ENCODE data around the gene CD27. TPM values are rescaled to one million over a fixed set of nuclear protein-coding genes. Genes with fewer than 3 reads are reported as not detected.
A peak's percentile ranks its signal among the peaks of the same experiment; 100 is the strongest.

Gene CD27
- 24.3 TPM for total RNA-seq

GRCh38 chr12:6444704-6445688 lies at the start of gene CD27:
Gene CD27, plus strand, starts transcription at chr12:6444955. Its CDS starts 141 bp downstream, at chr12:6445096.
- H3K4me3 ChIP-seq (ENCODE audit: low read length): peak within 1 kb of the TSS; percentile 47
- peaks cover 41% of the 10 kb centered on the region for H3K4me1 ChIP-seq (ENCODE audit: insufficient read depth, low read length)
- H3K9me3 ChIP-seq (ENCODE audit: low read depth, low read length): no peaks in the 10 kb centered on the region
- no peaks in the 10 kb centered on the region for H3K27me3 ChIP-seq (ENCODE audit: insufficient read depth, low read length)

GRCh38 chr12:6396031-6396430 lies 48.7 kb upstream of the CD27 start:
- no peak overlapping the region for H3K4me3 ChIP-seq (ENCODE audit: low read length)
- H3K27me3 ChIP-seq (ENCODE audit: insufficient read depth, low read length): no peaks in the 10 kb centered on the region
- peaks cover 15% of the 10 kb centered on the region for H3K4me1 ChIP-seq (ENCODE audit: insufficient read depth, low read length)
- H3K9me3 ChIP-seq (ENCODE audit: low read depth, low read length): no peaks in the 10 kb centered on the region

GRCh38 chr12:6399884-6400644 lies 44.7 kb upstream of the CD27 start:
- H3K4me1 ChIP-seq (ENCODE audit: insufficient read depth, low read length): no peaks in the 10 kb centered on the region
- no peaks in the 10 kb centered on the region for H3K9me3 ChIP-seq (ENCODE audit: low read depth, low read length)
- H3K4me3 ChIP-seq (ENCODE audit: low read length): no peak overlapping the region
- H3K27me3 ChIP-seq (ENCODE audit: insufficient read depth, low read length): no peaks in the 10 kb centered on the region

- H3K4me3 ChIP-seq (ENCODE audit: low read length): no peak overlapping the region
- H3K9me3 ChIP-seq (ENCODE audit: low read depth, low read length): no peaks in the 10 kb centered on the region
- H3K4me1 ChIP-seq (ENCODE audit: insufficient read depth, low read length): no peaks in the 10 kb centered on the region
- no peaks in the 10 kb centered on the region for H3K27me3 ChIP-seq (ENCODE audit: insufficient read depth, low read length)
Measured at GRCh38 chr12:6404390-6404789, 40.4 kb upstream of the CD27 start.

- Histone ChIP-seq H3K9me3 (ENCODE audit: low read depth, low read length) (no peaks in the 10 kb centered on the region), H3K27me3 (ENCODE audit: insufficient read depth, low read length) (no peaks in the 10 kb centered on the region), H3K4me3 (ENCODE audit: low read length) (no peak overlapping the region), H3K4me1 (ENCODE audit: insufficient read depth, low read length) (no peaks in the 10 kb centered on the region)
Measured at GRCh38 chr12:6405963-6406362, 38.8 kb upstream of the CD27 start.

- Histone ChIP-seq H3K27me3 (ENCODE audit: insufficient read depth, low read length) (no peaks in the 10 kb centered on the region), H3K4me3 (ENCODE audit: low read length) (no peak overlapping the region), H3K9me3 (ENCODE audit: low read depth, low read length) (no peaks in the 10 kb centered on the region), H3K4me1 (ENCODE audit: insufficient read depth, low read length) (no peaks in the 10 kb centered on the region)
Measured at GRCh38 chr12:6407236-6407954, 37.4 kb upstream of the CD27 start.

GRCh38 chr12:6416596-6416995 lies 28.2 kb upstream of the CD27 start:
- peaks cover 22% of the 10 kb centered on the region for H3K4me1 ChIP-seq (ENCODE audit: insufficient read depth, low read length)
- no peak overlapping the region for H3K4me3 ChIP-seq (ENCODE audit: low read length)
- no peaks in the 10 kb centered on the region for H3K27me3 ChIP-seq (ENCODE audit: insufficient read depth, low read length)
- no peaks in the 10 kb centered on the region for H3K9me3 ChIP-seq (ENCODE audit: low read depth, low read length)

- Histone ChIP-seq H3K27me3 (ENCODE audit: insufficient read depth, low read length) (no peaks in the 10 kb centered on the region), H3K4me1 (ENCODE audit: insufficient read depth, low read length) (peaks cover 29% of the 10 kb centered on the region), H3K9me3 (ENCODE audit: low read depth, low read length) (no peaks in the 10 kb centered on the region), H3K4me3 (ENCODE audit: low read length) (no peak overlapping the region)
Measured at GRCh38 chr12:6418796-6419195, 26.0 kb upstream of the CD27 start.

- Histone ChIP-seq H3K4me1 (ENCODE audit: insufficient read depth, low read length) (peaks cover 40% of the 10 kb centered on the region), H3K4me3 (ENCODE audit: low read length) (no peak overlapping the region), H3K9me3 (ENCODE audit: low read depth, low read length) (no peaks in the 10 kb centered on the region), H3K27me3 (ENCODE audit: insufficient read depth, low read length) (no peaks in the 10 kb centered on the region)
Measured at GRCh38 chr12:6420364-6420763, 24.4 kb upstream of the CD27 start.

- H3K4me1 ChIP-seq (ENCODE audit: insufficient read depth, low read length): peaks cover 44% of the 10 kb centered on the region
- no peak overlapping the region for H3K4me3 ChIP-seq (ENCODE audit: low read length)
- no peaks in the 10 kb centered on the region for H3K27me3 ChIP-seq (ENCODE audit: insufficient read depth, low read length)
- H3K9me3 ChIP-seq (ENCODE audit: low read depth, low read length): no peaks in the 10 kb centered on the region
Measured at GRCh38 chr12:6423267-6424007, 21.3 kb upstream of the CD27 start.

- peaks cover 44% of the 10 kb centered on the region for H3K4me1 ChIP-seq (ENCODE audit: insufficient read depth, low read length)
- H3K27me3 ChIP-seq (ENCODE audit: insufficient read depth, low read length): no peaks in the 10 kb centered on the region
- no peak overlapping the region for H3K4me3 ChIP-seq (ENCODE audit: low read length)
- no peaks in the 10 kb centered on the region for H3K9me3 ChIP-seq (ENCODE audit: low read depth, low read length)
Measured at GRCh38 chr12:6424008-6424347, 20.8 kb upstream of the CD27 start.

- Histone ChIP-seq H3K4me3 (ENCODE audit: low read length) (no peak overlapping the region), H3K9me3 (ENCODE audit: low read depth, low read length) (no peaks in the 10 kb centered on the region), H3K4me1 (ENCODE audit: insufficient read depth, low read length) (peaks cover 45% of the 10 kb centered on the region), H3K27me3 (ENCODE audit: insufficient read depth, low read length) (no peaks in the 10 kb centered on the region)
Measured at GRCh38 chr12:6424866-6425265, 19.9 kb upstream of the CD27 start.

GRCh38 chr12:6425590-6426531 lies 18.9 kb upstream of the CD27 start:
- no peaks in the 10 kb centered on the region for H3K27me3 ChIP-seq (ENCODE audit: insufficient read depth, low read length)
- no peaks in the 10 kb centered on the region for H3K9me3 ChIP-seq (ENCODE audit: low read depth, low read length)
- H3K4me1 ChIP-seq (ENCODE audit: insufficient read depth, low read length): peaks cover 55% of the 10 kb centered on the region
- no peak overlapping the region for H3K4me3 ChIP-seq (ENCODE audit: low read length)
